Measurements from ENCODE around the gene DXO.

DXO gene

DNA sequence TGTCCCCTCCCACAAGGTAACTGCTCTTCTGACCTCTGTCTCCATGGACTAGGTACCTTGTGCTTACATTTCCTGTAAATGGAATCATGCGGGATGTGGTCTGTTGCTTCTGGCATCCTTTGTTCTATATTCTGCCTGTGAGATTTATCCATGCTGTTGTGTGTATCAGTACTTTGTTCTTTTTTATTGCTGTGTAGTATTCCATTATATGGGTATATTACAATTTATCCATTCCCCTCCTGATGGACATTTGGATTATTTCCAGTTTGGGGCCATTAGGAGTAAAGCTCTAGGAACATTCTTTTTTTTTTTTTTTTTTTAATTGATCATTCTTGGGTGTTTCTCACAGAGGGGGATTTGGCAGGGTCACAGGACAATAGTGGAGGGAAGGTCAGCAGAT is 41.0 kb downstream of the DXO start:
- no peak for DNase-seq (ENCODE audit: low spot score)

DNA sequence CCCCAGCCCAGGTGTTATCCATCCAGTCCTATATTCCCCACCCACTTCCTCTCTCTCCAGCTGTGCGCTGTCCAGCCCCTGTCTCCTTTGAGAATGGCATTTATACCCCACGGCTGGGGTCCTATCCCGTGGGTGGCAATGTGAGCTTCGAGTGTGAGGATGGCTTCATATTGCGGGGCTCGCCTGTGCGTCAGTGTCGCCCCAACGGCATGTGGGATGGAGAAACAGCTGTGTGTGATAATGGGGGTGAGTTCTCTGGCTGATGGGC is 43.3 kb downstream of the DXO start:
- no peak for DNase-seq (ENCODE audit: low spot score)

DNA sequence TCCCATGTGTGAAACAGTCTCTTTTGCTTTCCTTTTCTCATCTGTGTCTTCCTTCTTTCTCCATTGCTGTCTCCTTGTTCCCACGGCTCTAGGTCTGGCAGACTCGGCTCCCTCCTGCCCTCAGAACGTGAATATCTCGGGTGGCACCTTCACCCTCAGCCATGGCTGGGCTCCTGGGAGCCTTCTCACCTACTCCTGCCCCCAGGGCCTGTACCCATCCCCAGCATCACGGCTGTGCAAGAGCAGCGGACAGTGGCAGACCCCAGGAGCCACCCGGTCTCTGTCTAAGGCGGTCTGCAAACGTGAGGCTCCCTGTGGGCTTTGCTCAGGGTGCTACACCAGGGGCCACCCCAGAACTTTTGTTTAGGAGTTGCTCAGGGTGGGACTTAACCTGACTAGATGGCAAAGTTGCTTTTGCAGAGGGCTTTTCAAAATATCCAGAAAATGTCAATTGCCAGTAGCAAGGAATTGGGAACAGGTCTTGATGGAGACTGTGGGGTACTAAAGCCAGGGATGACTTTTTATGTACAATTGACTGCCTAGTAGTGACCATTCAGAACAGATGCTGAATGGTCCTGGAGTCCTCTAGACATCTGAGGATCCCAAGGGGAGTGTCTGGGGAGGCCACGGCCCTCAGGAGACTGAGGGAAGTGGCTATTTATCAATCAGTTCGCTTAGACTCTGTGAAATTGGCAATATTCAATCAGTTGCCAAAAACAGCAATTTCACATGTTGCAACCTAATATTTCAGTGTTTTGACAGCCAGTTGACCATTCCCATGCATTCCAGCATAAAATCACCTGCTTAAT is 43.9 kb downstream of the DXO start:
- DNase-seq (ENCODE audit: low spot score): no peak

DNA sequence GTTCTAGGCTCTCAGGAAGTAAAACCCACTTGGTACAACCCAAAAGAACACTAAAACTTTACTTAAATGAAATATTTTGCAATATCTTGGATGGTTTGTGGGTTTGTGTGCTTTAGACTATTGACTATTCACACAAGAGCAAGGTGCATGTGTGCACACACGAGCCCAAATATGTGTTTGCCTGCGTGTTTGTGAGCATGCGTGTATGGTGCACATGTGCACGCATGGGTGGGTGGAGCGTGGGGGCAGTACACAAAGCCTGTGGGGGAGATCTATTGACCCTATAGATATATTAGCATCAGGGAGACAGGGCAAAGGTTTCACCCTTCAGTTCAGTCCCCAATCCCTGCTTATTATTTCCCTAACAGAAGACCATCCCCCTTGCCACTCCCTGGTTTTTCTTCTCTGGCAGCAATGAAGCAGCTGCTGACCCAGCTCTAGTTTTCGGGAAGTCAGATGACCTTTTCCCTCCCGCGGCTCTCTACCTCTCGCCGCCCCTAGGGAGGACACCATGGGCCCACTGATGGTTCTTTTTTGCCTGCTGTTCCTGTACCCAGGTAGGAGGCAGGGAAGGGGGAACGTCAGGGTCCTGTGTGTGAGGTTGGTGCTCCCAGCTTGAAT is 44.6 kb downstream of the DXO start, which contains the start of gene C2:
C2 (plus strand) TSS at position 476 of the 621 bp plus-strand sequence; CDS start at position 512, 36 bp downstream.
- DNase-seq (ENCODE audit: low spot score): no peak

DNA sequence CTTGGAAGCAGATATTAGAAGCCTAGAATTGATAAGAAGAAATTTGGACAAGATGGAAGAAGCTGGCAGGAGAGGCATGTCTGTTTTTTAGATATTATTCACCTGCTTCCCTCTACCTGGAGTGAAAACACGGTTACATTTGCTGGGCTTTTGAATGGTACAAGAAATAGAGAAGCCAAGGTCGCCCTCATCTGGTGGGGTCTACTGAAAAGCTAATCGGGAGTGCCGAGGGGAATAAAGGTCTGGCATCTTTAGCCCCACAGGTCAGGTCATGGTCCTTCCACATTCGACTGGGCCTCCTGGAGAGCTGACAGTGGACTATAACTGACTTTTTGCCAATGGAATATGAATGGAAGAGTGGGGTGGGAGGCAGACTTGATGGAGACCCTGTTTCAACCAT is 49.0 kb downstream of the DXO start:
- no peak for DNase-seq (ENCODE audit: low spot score)

DNA sequence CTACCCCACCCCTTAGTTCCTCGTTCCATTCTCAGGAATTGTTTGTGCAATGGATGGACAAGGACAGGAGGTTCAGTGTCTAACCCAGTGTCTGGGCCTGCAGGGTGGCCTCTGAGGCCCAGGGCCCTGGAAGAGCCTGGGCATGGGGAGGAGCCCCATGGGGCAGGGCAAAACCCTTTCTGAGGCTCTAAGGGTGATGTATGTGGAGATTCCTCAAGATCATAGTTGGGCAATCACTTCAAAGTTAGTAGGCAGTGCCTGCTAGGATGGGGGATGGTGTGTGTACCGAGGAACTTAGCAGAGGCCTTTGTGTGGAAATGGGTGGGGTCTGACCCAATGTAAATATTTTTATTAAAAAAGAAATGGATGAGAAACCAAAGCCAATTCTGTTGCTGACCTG is 51.1 kb downstream of the DXO start:
- no peak for DNase-seq (ENCODE audit: low spot score)

Data from hematopoietic multipotent progenitor cell treated with erythropoietin and hydrocortisone succinate and interleukin-3 and kit ligand, for 15 days (in vitro differentiated cells).